ENCODE measurements around the gene SH3RF2. TPM values are rescaled to one million over a fixed set of nuclear protein-coding genes. Genes with fewer than 3 reads are reported as not detected.
A peak's percentile ranks its signal among the peaks of the same experiment; 100 is the strongest.

SH3RF2 gene
- total and polyA plus RNA-seq, 9 of the 15 experiments (the other 6 are each of a cell fraction or from before 2014, with no cell fraction given): 0.05 TPM; not detected in 8

GRCh38 chr5:146059460-146060220, 123.3 kb downstream of the SH3RF2 start:
- Histone ChIP-seq H3K27ac (ENCODE audit: extremely low read depth, low read depth, low read length) (no peak overlapping the region), H3K79me2 (ENCODE audit: control insufficient read depth, insufficient read depth, low read length) (no peaks in the 10 kb centered on the region), H3K9me1 (ENCODE audit: control insufficient read depth, insufficient read depth, low read length) (no peaks in the 10 kb centered on the region), H3K36me3 (ENCODE audit: control insufficient read depth, insufficient read depth, low read length) (no peaks in the 10 kb centered on the region), H3K27me3 (ENCODE audit: control insufficient read depth in 2 of 2, insufficient read depth in 2 of 2, low read length in 2 of 2) (peaks cover 20 to 21% of the 10 kb centered on the region in 2 experiments), H3K9me3 (replicated peaks; ENCODE audit: control insufficient read depth, insufficient read depth, low read depth, low read length) (no peaks in the 10 kb centered on the region), H3K4me1 (replicated peaks in 1 of 2; ENCODE audit: control insufficient read depth in 2 of 2, insufficient read depth in 2 of 2, low read length in 2 of 2) (peaks cover 3 to 4% of the 10 kb centered on the region in 2 experiments; a peak in 3 of 5 replicates), H3K4me2 (ENCODE audit: insufficient read depth, low read length) (no peak overlapping the region), H2AFZ (ENCODE audit: low read depth, low read length) (no peak overlapping the region), H3K4me3 (no peak overlapping the region), H4K20me1 (replicated peaks; ENCODE audit: control insufficient read depth, insufficient read depth, low read length) (no peaks in the 10 kb centered on the region), H3K9ac (ENCODE audit: insufficient read depth in 1 of 2, low read depth in 2 of 2, low read length in 2 of 2) (no peak overlapping the region)
- TF ChIP-seq TCF3 (CRISPR knock-in tag; IDR thresholded peaks at IDR 0.05): peak; percentile 66
- TF ChIP-seq IRF9 (tag; IDR thresholded peaks at IDR 0.05): no peak
- peak; percentile 52; the same call in 1 of the 2 replicates for TF ChIP-seq MEF2A (IDR thresholded peaks at IDR 0.05; ENCODE audit: control insufficient read depth, low read depth, low read length)
- FAIRE-seq (peak; percentile 26), ATAC-seq (peak; percentile 19; the same call in 2 of the 3 replicates), DNase-seq (ENCODE audit: extremely low read depth in 1 of 4, low spot score in 3 of 4) (peak in 3 of 4 experiments; percentile 18 to 37 (median 23))
- no TSS peak for BruUV-seq (replicated peaks)
- in situ Hi-C loops (cut with MboI) (loop anchor here (10.0 to 25.0 kb wide), 2 partner anchors 375 to 1847 kb away; no protein-coding TSS in a partner anchor), intact Hi-C loops (cut with micrococcal nuclease) (no loop called here)
- ChIA-PET POLR2A (interaction anchor here (2.4 kb wide), 1 partner anchor 12 kb away, joined by 7 read pairs; no protein-coding TSS in a partner anchor), CTCF (ENCODE audit: low intra/inter-chr PET ratio) (no interaction called here)
- WGBS (ENCODE audit: insufficient coverage, low coverage, missing lambda C conversion rate): 12% methylated on average over 22 of the region's 22 CpGs

Measured in K562 (cell line).